Mesodermal cell (in vitro differentiated cells): ENCODE results near the gene E4F1.
"Not testable (repeated sequence)": the region's sequence is repeated elsewhere in the genome, so short reads cannot be mapped to it uniquely, and the experiment has no call there.

Source experiments
- H3K27ac ChIP-seq: 2 replicates; pipeline ENCODE4 v1.7.0; 2013; ENCODE audit warnings: mild to moderate bottlenecking, low read depth, low read length, moderate library complexity; ENCODE audit not compliant: severe bottlenecking
- H3K36me3 ChIP-seq: 2 replicates; pipeline ENCODE4 v1.7.1; 2013; ENCODE audit warnings: mild to moderate bottlenecking, low read length, moderate library complexity; ENCODE audit not compliant: control insufficient read depth, insufficient read depth
- H3K4me1 ChIP-seq: one replicate; pipeline ENCODE4 v1.7.1; 2013; ENCODE audit warnings: mild to moderate bottlenecking, low read length; ENCODE audit not compliant: insufficient read depth, control insufficient read depth, poor library complexity, severe bottlenecking
- H3K4me3 ChIP-seq: 2 replicates; pipeline ENCODE4 v1.7.0; 2013; ENCODE audit warnings: low read length, control low read depth, mild to moderate bottlenecking; ENCODE audit not compliant: insufficient read depth, poor library complexity, severe bottlenecking; ENCODE audit errors: extremely low read depth
- H3K9me3 ChIP-seq: 2 replicates; pipeline ENCODE4 v1.7.1; 2013; ENCODE audit warnings: mild to moderate bottlenecking, low read length, moderate library complexity; ENCODE audit not compliant: control insufficient read depth
- WGBS, 2 experiments: methylation state at CpG; one replicate each; pipeline ENCODE4 v1.1.5; 2013; ENCODE audit warnings: missing lambda C conversion rate in 2 of 2; ENCODE audit not compliant: insufficient coverage in 2 of 2; 5-methylcytosine and 5-hydroxymethylcytosine counted together

The E4F1 gene

DNA sequence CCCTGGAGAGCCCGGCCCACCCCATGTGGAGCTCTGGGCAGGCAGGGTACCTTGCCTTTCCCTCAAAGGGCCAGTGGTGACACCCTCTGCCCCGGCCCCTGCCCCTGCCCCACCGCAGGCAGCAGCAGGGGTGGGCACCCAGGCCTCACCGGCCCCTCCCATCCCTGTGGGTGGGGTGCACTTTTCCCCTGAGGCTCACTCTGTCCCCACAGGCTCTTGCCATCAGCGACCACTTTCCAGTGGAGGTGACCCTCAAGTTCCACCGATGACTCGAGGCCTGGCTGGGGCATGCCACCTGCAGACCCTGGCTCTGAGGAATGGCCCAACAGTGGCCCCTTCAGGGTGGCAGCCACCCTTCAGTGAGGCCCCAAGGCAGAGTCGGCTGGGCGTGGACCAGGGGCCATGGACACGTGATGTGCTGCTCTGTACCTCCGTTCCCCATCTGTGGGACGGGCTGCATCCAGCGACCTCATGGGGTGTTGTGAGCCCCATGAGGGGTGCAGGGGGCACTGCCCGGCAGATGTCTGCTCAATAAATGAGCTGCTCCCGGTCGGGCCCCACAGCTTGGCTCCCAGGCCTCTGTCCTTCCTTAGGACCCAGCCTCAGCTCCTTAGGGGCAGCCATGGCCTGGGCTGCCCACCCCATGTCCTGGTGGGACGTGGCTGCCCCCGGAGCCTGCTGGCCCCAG is 14.9 kb downstream of the E4F1 start:
- WGBS, 2 experiments, result 61 to 72% methylated on average over 13 to 18 of the region's 18 CpGs

DNA sequence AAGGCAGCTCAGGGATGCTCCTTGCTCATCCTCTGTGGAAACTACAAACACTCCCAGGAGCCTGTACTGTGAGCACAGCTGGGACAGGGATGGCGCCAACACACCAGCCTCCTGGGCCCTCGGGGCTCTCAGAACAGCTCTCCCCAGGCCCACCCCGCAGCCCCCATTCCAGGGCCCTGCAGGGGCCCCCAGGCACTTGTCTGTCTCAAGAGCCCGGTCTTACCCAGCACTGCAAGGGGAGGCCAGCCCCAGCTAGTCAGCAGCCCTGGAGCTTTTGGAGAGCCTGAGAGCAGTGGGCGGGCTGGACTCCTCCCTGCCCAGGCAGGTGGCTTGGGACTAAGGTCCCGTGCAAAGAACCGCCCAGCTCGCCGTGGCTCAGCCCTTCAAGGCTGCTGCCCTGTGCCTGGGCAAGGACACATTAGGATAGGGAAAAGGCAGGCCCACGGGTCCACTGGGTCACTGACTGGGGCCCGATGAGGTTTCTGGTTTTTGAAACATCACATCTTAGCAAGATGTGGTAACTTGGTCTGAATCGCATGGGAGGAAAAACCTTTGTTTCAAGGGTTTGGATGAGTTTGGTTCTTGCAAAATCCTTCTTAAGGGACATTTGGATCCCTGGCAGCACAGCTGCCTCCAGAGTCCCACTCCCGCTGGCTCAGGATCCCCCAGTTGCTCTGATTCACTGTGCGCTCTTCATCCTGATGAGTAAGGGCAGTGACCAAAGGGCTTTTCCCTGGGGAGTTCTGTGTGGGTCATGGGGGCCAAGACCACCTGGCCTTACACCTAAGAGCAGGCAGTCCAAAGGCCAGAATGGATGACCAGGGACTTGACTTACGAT is 15.7 kb downstream of the E4F1 start:
- Histone ChIP-seq H3K27ac (no peak overlapping the region), H3K4me3 (no peak overlapping the region), H3K4me1 (peaks cover 13% of the 10 kb centered on the region), H3K36me3 (peaks cover 39% of the 10 kb centered on the region), H3K9me3 (no peaks in the 10 kb centered on the region)
- 66 to 72% methylated on average over 11 to 15 of the region's 15 CpGs for WGBS, 2 experiments

More for the DNA sequence above, 14.9 kb downstream of the E4F1 start:
- Histone ChIP-seq H3K9me3 (no peaks in the 10 kb centered on the region), H3K27ac (no peak overlapping the region), H3K4me3 (no peak overlapping the region), H3K4me1 (peaks cover 13% of the 10 kb centered on the region), H3K36me3 (peaks cover 38% of the 10 kb centered on the region)

DNA sequence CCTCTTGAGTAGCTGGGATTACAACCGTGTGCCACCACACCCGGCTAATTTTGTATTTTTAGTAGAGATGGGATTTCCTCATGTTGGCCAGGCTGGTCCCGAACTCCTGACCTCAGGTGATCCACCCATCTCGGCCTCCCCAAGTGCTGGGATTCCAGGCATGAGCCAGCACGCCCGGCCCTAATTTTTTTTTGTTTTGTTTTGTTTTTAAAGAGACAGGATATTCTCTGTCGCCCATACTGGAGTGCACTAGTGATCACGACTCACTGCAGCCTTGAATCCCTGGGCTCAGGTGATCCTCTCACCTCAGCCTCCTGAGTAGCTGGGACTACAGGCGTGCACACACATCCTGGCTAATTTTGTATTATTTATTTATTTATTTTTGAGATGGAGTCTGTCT is 16.9 kb downstream of the E4F1 start:
- not testable (repeated sequence) for H3K4me3 ChIP-seq, H3K9me3 ChIP-seq, H3K27ac ChIP-seq
- Histone ChIP-seq H3K4me1 (peaks cover 13% of the 10 kb centered on the region), H3K36me3 (peaks cover 39% of the 10 kb centered on the region)
- WGBS, 2 experiments, result 92 to 96% methylated on average over 5 to 7 of the region's 9 CpGs

DNA sequence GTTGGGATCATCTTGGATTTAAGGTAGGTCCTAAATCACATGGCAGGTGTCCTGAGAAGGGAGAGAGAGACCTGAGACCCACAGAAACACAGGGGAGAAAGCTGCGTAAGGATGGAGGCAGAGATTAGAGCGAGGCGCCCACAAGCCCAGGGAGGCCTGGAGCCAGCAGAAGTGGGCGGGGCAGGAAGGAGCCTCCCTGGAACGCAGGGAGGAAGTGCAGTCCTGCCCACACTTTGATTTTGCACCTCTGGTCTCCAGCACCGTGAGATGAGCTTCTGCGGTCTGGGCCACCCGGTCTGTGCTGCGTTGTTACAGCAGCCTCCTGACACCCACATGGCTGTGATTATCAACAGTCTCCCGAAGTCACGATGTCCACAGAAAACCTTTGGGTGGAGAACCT is 19.2 kb downstream of the E4F1 start:
- no peak overlapping the region for H3K4me3 ChIP-seq
- no peak overlapping the region for H3K27ac ChIP-seq
- peaks cover 54% of the 10 kb centered on the region for H3K36me3 ChIP-seq
- no peaks in the 10 kb centered on the region for H3K9me3 ChIP-seq
- peaks cover under 1% of the 10 kb centered on the region for H3K4me1 ChIP-seq
- 97% methylated on average over 11 of the region's 11 CpGs for WGBS, 2 experiments

DNA sequence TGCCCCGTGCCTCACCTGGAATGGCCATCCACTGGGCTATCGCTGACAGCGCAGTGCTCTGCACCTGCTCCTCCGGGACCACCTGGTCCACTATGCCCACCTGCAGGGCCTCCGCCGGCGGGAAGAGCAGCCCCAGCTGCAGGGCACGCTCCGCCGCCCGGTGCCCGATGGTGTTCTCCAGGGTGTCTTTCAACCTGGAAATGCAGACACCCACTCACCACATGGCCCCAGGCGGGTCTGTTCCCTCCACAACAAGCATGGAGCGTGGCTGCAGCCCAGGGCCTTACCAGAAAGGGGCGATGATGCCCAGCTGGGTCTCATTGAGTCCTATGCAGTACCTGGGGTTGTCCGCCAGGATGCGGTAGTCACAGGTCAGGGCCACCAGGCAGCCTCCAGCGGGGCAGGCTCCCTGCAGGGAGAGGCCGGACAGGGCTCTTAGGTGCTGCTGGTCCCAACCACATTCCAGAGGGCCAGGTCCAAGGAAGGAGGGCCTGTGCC is 19.7 kb downstream of the E4F1 start:
- no peaks in the 10 kb centered on the region for H3K4me1 ChIP-seq
- no peaks in the 10 kb centered on the region for H3K9me3 ChIP-seq
- 95 to 97% methylated on average over 19 of the region's 19 CpGs for WGBS, 2 experiments
- no peak overlapping the region for H3K27ac ChIP-seq
- H3K36me3 ChIP-seq, result peaks cover 54% of the 10 kb centered on the region
- H3K4me3 ChIP-seq, result no peak overlapping the region

DNA sequence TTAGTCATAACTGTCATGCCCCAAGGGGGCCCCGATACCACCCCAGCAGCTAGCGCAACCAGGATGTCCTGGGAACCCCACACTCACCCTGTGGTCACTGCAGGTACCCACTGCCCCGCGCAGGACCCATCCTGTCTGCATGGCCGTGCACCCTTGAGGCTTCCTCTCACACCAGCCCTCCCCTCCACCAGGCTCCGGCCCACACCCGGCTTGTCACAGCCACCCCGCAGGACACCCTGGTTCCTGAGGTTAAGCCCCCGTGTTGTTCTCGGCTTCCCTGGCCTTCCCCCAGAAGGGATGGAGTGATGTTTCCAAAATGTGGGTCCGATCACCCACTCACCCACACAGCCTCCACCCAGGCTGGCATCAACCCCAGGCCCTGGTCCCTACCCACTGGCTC is 20.4 kb downstream of the E4F1 start:
- WGBS, 2 experiments, result 94 to 99% methylated on average over 6 to 8 of the region's 11 CpGs
- no peak overlapping the region for H3K27ac ChIP-seq
- H3K4me3 ChIP-seq, result no peak overlapping the region
- peaks cover 57% of the 10 kb centered on the region for H3K36me3 ChIP-seq
- no peaks in the 10 kb centered on the region for H3K4me1 ChIP-seq
- H3K9me3 ChIP-seq, result no peaks in the 10 kb centered on the region

DNA sequence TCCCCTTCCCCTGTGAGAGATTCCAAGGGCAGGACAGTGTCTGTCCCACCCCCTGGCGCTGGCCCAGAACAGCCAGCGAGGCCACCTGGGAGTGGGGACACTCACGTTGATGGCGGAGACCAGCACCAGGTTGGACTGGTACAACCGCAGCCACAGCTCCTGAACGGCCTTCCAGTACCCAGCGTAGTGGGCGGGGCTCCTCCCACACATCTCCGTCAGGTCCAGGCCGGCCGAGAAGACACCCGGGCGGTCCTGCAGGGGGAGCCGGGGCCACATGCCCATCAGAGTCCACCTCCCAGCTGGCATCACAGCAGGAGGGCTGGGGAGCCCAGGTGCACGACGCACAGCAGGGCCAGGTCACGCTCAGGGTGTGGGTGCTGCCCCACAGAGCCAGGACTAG is 20.9 kb downstream of the E4F1 start:
- no peak overlapping the region for H3K27ac ChIP-seq
- H3K4me1 ChIP-seq, result no peaks in the 10 kb centered on the region
- H3K36me3 ChIP-seq, result peaks cover 62% of the 10 kb centered on the region
- H3K4me3 ChIP-seq, result no peak overlapping the region
- 87 to 90% methylated on average over 17 of the region's 17 CpGs for WGBS, 2 experiments
- H3K9me3 ChIP-seq, result no peaks in the 10 kb centered on the region

DNA sequence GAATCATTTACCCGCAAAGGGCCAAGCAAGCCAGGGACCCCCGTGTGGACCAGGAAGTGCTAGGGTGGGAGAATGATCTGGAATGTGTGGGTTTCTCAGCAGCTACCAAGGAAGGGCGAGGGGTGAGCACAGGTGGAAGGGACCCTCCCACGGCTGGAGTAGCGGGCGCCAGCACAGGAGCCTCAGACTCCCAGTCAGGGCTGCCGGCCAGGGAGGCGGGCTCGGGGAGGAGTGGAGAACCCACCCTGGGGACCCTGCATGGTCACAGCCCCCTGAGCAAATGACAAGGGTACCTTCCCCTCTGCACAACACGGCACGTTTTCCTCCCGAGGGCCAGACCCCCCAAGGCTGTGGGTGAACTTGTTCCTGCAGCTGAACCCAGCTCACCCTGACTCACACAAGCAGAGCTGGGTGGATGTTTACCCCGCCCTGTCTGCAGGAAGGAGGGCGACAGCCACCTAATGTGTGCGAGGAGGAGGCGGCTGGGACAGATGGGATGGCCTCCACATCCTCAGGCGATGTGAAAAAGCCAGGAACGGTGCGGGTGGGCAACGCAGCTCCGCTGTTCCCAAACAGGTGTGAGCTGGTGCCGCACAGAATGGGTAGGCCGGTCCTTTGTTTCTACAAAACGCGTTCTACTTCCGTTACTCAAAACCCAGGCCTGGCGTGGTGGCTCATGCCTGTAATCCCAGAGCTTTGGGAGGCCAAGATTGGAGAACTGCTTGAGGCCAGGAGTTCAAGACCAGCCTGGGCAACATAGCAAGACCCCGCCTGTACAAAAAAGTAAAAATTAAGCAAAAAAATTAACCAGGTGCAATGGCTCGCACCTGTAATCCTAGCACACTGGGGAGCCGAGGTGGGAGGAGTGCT is 21.8 kb downstream of the E4F1 start:
- Histone ChIP-seq H3K4me1 (no peaks in the 10 kb centered on the region), H3K36me3 (peaks cover 58% of the 10 kb centered on the region), H3K9me3 (no peaks in the 10 kb centered on the region), H3K27ac (no peak overlapping the region), H3K4me3 (no peak overlapping the region)
- WGBS, 2 experiments, result 95% methylated on average over 27 to 29 of the region's 30 CpGs

DNA sequence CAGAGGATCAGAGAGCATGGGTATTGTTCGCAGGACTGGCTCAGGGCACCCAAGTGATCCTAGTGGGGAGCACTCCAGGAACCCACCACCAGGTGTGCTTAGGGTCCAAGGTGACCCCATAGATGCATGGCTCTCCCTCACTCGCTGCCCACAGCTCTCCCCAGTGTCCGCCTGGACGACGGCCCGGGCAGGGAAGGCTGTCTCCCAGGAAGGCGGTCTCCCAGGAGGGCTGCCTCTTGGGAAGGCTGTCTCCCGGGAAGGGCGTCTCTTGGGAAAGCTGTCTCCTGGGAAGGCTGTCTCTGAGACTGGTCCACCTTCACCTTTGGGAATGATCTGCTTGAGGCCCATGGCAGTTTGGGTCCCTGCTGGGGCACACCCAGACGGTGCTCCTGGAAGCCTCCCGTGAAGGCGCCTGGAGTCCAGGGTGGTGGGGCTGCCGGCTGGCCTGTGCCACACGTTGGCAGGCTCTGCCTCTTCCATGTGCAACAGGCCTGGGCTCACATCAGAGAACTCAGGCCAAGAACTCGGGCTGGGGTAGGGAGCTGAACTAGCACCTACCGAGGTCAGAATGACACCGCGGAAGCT is 23.0 kb downstream of the E4F1 start:
- WGBS, 2 experiments, result 96% methylated on average over 16 to 18 of the region's 18 CpGs
- no peak overlapping the region for H3K27ac ChIP-seq
- H3K36me3 ChIP-seq, result peaks cover 58% of the 10 kb centered on the region

DNA sequence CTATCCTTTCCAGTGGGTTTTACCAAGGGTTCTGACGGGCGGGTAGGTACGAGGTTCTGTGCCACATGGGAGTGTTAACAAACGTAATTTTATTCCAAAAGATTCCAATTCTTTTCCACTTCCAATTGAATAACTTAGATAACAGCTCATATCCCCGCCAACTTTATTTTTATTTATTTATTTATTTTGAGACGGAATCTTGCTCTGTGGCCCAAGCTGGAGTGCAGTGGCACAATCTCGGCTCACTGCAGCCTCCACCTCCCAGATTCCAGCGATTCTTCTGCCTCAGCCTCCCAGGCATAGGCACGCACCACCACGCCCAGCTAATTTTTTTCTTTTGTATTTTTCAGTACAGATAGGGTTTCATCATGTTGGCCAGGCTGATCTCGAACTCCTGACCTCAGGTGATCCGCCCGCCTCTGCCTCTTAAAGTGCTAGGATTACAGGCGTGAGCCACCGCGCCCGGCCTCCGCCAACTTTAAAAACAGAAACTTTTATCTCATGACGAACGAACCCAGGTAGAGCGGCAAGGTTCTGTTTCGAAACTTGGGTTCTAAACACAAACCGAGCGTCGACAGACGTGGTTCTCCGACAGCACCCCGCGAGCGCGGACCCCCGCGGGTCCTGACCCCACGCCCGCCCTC is 27.4 kb downstream of the E4F1 start:
- WGBS, 2 experiments, result 6 to 11% methylated on average over 24 to 33 of the region's 35 CpGs
- H3K4me3 ChIP-seq, result peak overlapping the region; percentile 46
- H3K27ac ChIP-seq, result peak overlapping the region; percentile 89
- H3K4me1 ChIP-seq, result peaks cover 13% of the 10 kb centered on the region
- peaks cover 54% of the 10 kb centered on the region for H3K36me3 ChIP-seq
- H3K9me3 ChIP-seq, result no peaks in the 10 kb centered on the region

More for the DNA sequence above, 23.0 kb downstream of the E4F1 start:
- Histone ChIP-seq H3K4me3 (no peak overlapping the region), H3K4me1 (no peaks in the 10 kb centered on the region), H3K9me3 (no peaks in the 10 kb centered on the region)
